ENCODE measurements around the gene MRPS31.

The MRPS31 gene

GRCh38 chr13:40801255-40802217 is 30.5 kb upstream of the MRPS31 start:
- peaks cover 6 to 10% of the 10 kb centered on the region in 2 donors for H3K4me1 ChIP-seq (ENCODE audit: control insufficient read depth in 2 of 2, insufficient read depth in 2 of 2, low read length in 2 of 2)
- H3K9ac ChIP-seq (ENCODE audit: low read depth in 1 of 2, low read length in 2 of 2): no peak overlapping the region
- peaks cover 5 to 22% of the 10 kb centered on the region in 2 donors for H3K36me3 ChIP-seq (ENCODE audit: control insufficient read depth in 2 of 2, insufficient read depth in 2 of 2, low read length in 2 of 2)
- H3K27me3 ChIP-seq (ENCODE audit: control insufficient read depth in 2 of 2, insufficient read depth in 2 of 2, low read length in 2 of 2): no peaks in the 10 kb centered on the region
- H3K27ac ChIP-seq (ENCODE audit: low read depth in 2 of 2, low read length in 2 of 2): peak overlapping the region; percentile 16 to 34
- H3K9me3 ChIP-seq (ENCODE audit: control insufficient read depth in 2 of 2, low read length in 2 of 2): no peaks in the 10 kb centered on the region
- H3K4me3 ChIP-seq (ENCODE audit: low read length in 2 of 2): no peak overlapping the region

- H3K27ac ChIP-seq (ENCODE audit: low read depth in 2 of 2, low read length in 2 of 2): no peak overlapping the region
- no peaks in the 10 kb centered on the region for H3K27me3 ChIP-seq (ENCODE audit: control insufficient read depth in 2 of 2, insufficient read depth in 2 of 2, low read length in 2 of 2)
- peaks cover 9 to 23% of the 10 kb centered on the region in 2 donors for H3K36me3 ChIP-seq (ENCODE audit: control insufficient read depth in 2 of 2, insufficient read depth in 2 of 2, low read length in 2 of 2)
- H3K4me1 ChIP-seq (ENCODE audit: control insufficient read depth in 2 of 2, insufficient read depth in 2 of 2, low read length in 2 of 2): peaks cover 6 to 10% of the 10 kb centered on the region in 2 donors
- H3K9me3 ChIP-seq (ENCODE audit: control insufficient read depth in 2 of 2, low read length in 2 of 2): no peaks in the 10 kb centered on the region
- H3K4me3 ChIP-seq (ENCODE audit: low read length in 2 of 2): no peak overlapping the region
- H3K9ac ChIP-seq (ENCODE audit: low read depth in 1 of 2, low read length in 2 of 2): no peak overlapping the region
Observed at GRCh38 chr13:40800559-40800958, 29.6 kb upstream of the MRPS31 start.

- H3K9ac ChIP-seq (ENCODE audit: low read depth in 1 of 2, low read length in 2 of 2): no peak overlapping the region
- H3K36me3 ChIP-seq (ENCODE audit: control insufficient read depth in 2 of 2, insufficient read depth in 2 of 2, low read length in 2 of 2): peaks cover 9 to 16% of the 10 kb centered on the region in 2 donors
- no peak overlapping the region for H3K27ac ChIP-seq (ENCODE audit: low read depth in 2 of 2, low read length in 2 of 2)
Observed at GRCh38 chr13:40799508-40799907, 28.5 kb upstream of the MRPS31 start.

GRCh38 chr13:40798380-40798779 is 27.4 kb upstream of the MRPS31 start:
- H3K36me3 ChIP-seq (ENCODE audit: control insufficient read depth in 2 of 2, insufficient read depth in 2 of 2, low read length in 2 of 2): peaks cover 6 to 19% of the 10 kb centered on the region in 2 donors
- no peaks in the 10 kb centered on the region for H3K9me3 ChIP-seq (ENCODE audit: control insufficient read depth in 2 of 2, low read length in 2 of 2)
- no peak overlapping the region for H3K4me3 ChIP-seq (ENCODE audit: low read length in 2 of 2)
- no peaks in the 10 kb centered on the region for H3K27me3 ChIP-seq (ENCODE audit: control insufficient read depth in 2 of 2, insufficient read depth in 2 of 2, low read length in 2 of 2)
- peaks cover 6 to 10% of the 10 kb centered on the region in 2 donors for H3K4me1 ChIP-seq (ENCODE audit: control insufficient read depth in 2 of 2, insufficient read depth in 2 of 2, low read length in 2 of 2)
- no peak overlapping the region for H3K9ac ChIP-seq (ENCODE audit: low read depth in 1 of 2, low read length in 2 of 2)
- no peak overlapping the region for H3K27ac ChIP-seq (ENCODE audit: low read depth in 2 of 2, low read length in 2 of 2)

More at GRCh38 chr13:40799508-40799907, 28.5 kb upstream of the MRPS31 start:
- H3K27me3 ChIP-seq (ENCODE audit: control insufficient read depth in 2 of 2, insufficient read depth in 2 of 2, low read length in 2 of 2): no peaks in the 10 kb centered on the region
- peaks cover 6 to 10% of the 10 kb centered on the region in 2 donors for H3K4me1 ChIP-seq (ENCODE audit: control insufficient read depth in 2 of 2, insufficient read depth in 2 of 2, low read length in 2 of 2)
- no peak overlapping the region for H3K4me3 ChIP-seq (ENCODE audit: low read length in 2 of 2)
- H3K9me3 ChIP-seq (ENCODE audit: control insufficient read depth in 2 of 2, low read length in 2 of 2): no peaks in the 10 kb centered on the region

GRCh38 chr13:40796649-40797048 is 25.7 kb upstream of the MRPS31 start:
- Histone ChIP-seq H3K9me3 (ENCODE audit: control insufficient read depth in 2 of 2, low read length in 2 of 2) (no peaks in the 10 kb centered on the region), H3K27ac (ENCODE audit: low read depth in 2 of 2, low read length in 2 of 2) (no peak overlapping the region), H3K36me3 (ENCODE audit: control insufficient read depth in 2 of 2, insufficient read depth in 2 of 2, low read length in 2 of 2) (peaks cover 9 to 19% of the 10 kb centered on the region in 2 donors), H3K4me3 (ENCODE audit: low read length in 2 of 2) (no peak overlapping the region), H3K4me1 (ENCODE audit: control insufficient read depth in 2 of 2, insufficient read depth in 2 of 2, low read length in 2 of 2) (peaks cover 0 to 3% of the 10 kb centered on the region in 2 donors), H3K27me3 (ENCODE audit: control insufficient read depth in 2 of 2, insufficient read depth in 2 of 2, low read length in 2 of 2) (no peaks in the 10 kb centered on the region), H3K9ac (ENCODE audit: low read depth in 1 of 2, low read length in 2 of 2) (no peak overlapping the region)

GRCh38 chr13:40794414-40795368 is 23.7 kb upstream of the MRPS31 start:
- H3K27ac ChIP-seq (ENCODE audit: low read depth in 2 of 2, low read length in 2 of 2): no peak overlapping the region
- no peak overlapping the region for H3K4me3 ChIP-seq (ENCODE audit: low read length in 2 of 2)
- no peak overlapping the region for H3K9ac ChIP-seq (ENCODE audit: low read depth in 1 of 2, low read length in 2 of 2)
- no peaks in the 10 kb centered on the region for H3K27me3 ChIP-seq (ENCODE audit: control insufficient read depth in 2 of 2, insufficient read depth in 2 of 2, low read length in 2 of 2)
- no peaks in the 10 kb centered on the region for H3K4me1 ChIP-seq (ENCODE audit: control insufficient read depth in 2 of 2, insufficient read depth in 2 of 2, low read length in 2 of 2)
- no peaks in the 10 kb centered on the region for H3K9me3 ChIP-seq (ENCODE audit: control insufficient read depth in 2 of 2, low read length in 2 of 2)
- peaks cover 9 to 18% of the 10 kb centered on the region in 2 donors for H3K36me3 ChIP-seq (ENCODE audit: control insufficient read depth in 2 of 2, insufficient read depth in 2 of 2, low read length in 2 of 2)

- H3K9me3 ChIP-seq (ENCODE audit: control insufficient read depth in 2 of 2, low read length in 2 of 2): no peaks in the 10 kb centered on the region
- no peak overlapping the region for H3K9ac ChIP-seq (ENCODE audit: low read depth in 1 of 2, low read length in 2 of 2)
- peaks cover 9% of the 10 kb centered on the region in 2 donors for H3K36me3 ChIP-seq (ENCODE audit: control insufficient read depth in 2 of 2, insufficient read depth in 2 of 2, low read length in 2 of 2)
- H3K4me1 ChIP-seq (ENCODE audit: control insufficient read depth in 2 of 2, insufficient read depth in 2 of 2, low read length in 2 of 2): peaks cover 0 to 2% of the 10 kb centered on the region in 2 donors
- H3K27ac ChIP-seq (ENCODE audit: low read depth in 2 of 2, low read length in 2 of 2): no peak overlapping the region
- H3K27me3 ChIP-seq (ENCODE audit: control insufficient read depth in 2 of 2, insufficient read depth in 2 of 2, low read length in 2 of 2): no peaks in the 10 kb centered on the region
- H3K4me3 ChIP-seq (ENCODE audit: low read length in 2 of 2): no peak overlapping the region
Observed at GRCh38 chr13:40793339-40793738, 22.3 kb upstream of the MRPS31 start.

- Histone ChIP-seq H3K27ac (ENCODE audit: low read depth in 2 of 2, low read length in 2 of 2) (no peak overlapping the region), H3K9me3 (ENCODE audit: control insufficient read depth in 2 of 2, low read length in 2 of 2) (no peaks in the 10 kb centered on the region), H3K9ac (ENCODE audit: low read depth in 1 of 2, low read length in 2 of 2) (no peak overlapping the region), H3K27me3 (ENCODE audit: control insufficient read depth in 2 of 2, insufficient read depth in 2 of 2, low read length in 2 of 2) (no peaks in the 10 kb centered on the region), H3K4me1 (ENCODE audit: control insufficient read depth in 2 of 2, insufficient read depth in 2 of 2, low read length in 2 of 2) (peaks cover 0 to 2% of the 10 kb centered on the region in 2 donors), H3K4me3 (ENCODE audit: low read length in 2 of 2) (no peak overlapping the region), H3K36me3 (ENCODE audit: control insufficient read depth in 2 of 2, insufficient read depth in 2 of 2, low read length in 2 of 2) (peaks cover 9% of the 10 kb centered on the region in 2 donors)
Observed at GRCh38 chr13:40792284-40793051, 21.5 kb upstream of the MRPS31 start.

GRCh38 chr13:40790154-40790616 is 19.2 kb upstream of the MRPS31 start:
- no peaks in the 10 kb centered on the region for H3K27me3 ChIP-seq (ENCODE audit: control insufficient read depth in 2 of 2, insufficient read depth in 2 of 2, low read length in 2 of 2)
- H3K27ac ChIP-seq (ENCODE audit: low read depth in 2 of 2, low read length in 2 of 2): peak overlapping the region; percentile 82 to 86
- H3K9ac ChIP-seq (ENCODE audit: low read depth in 1 of 2, low read length in 2 of 2): peak overlapping the region; percentile 65 to 84
- H3K9me3 ChIP-seq (ENCODE audit: control insufficient read depth in 2 of 2, low read length in 2 of 2): no peaks in the 10 kb centered on the region
- H3K4me3 ChIP-seq (ENCODE audit: low read length in 2 of 2): peak overlapping the region; percentile 75 to 79
- H3K36me3 ChIP-seq (ENCODE audit: control insufficient read depth in 2 of 2, insufficient read depth in 2 of 2, low read length in 2 of 2): peaks cover 4% of the 10 kb centered on the region in 2 donors
- peaks cover 0 to 2% of the 10 kb centered on the region in 2 donors for H3K4me1 ChIP-seq (ENCODE audit: control insufficient read depth in 2 of 2, insufficient read depth in 2 of 2, low read length in 2 of 2)

Measured in mucosa of rectum (tissue), 2 donors.